ENCODE measurements around the gene BRME1. TPM values are rescaled to one million over a fixed set of nuclear protein-coding genes. Genes with fewer than 3 reads are reported as not detected.

Gene BRME1
- total RNA-seq, 1 donor from 2014 or later, result 0.49 TPM

- H3K9ac ChIP-seq, result no peak overlapping the region
- Mint-ChIP-seq H3K9me3 (no peaks in the 10 kb centered on the region), H3K27ac (no peak overlapping the region), H3K4me1 (peaks cover 22% of the 10 kb centered on the region), H3K4me3 (peak overlapping the region; percentile 2), H3K36me3 (peaks cover 2% of the 10 kb centered on the region), H3K27me3 (ENCODE audit: insufficient read depth, low read depth) (peaks cover 23% of the 10 kb centered on the region)
- no peak overlapping the region for H2AFZ ChIP-seq (replicated peaks)
- H3K4me2 ChIP-seq, result no peak overlapping the region
- peaks cover 3% of the 10 kb centered on the region for H4K20me1 ChIP-seq (ENCODE audit: low read depth)
- H3K79me2 ChIP-seq (ENCODE audit: low read depth), result no peaks in the 10 kb centered on the region
- H3K27me3 ChIP-seq, result peaks cover 100% of the 10 kb centered on the region
- H3K36me3 ChIP-seq, result no peaks in the 10 kb centered on the region
- H3K4me3 ChIP-seq, result no peak overlapping the region
- TF ChIP-seq CTCF (IDR thresholded peaks at IDR 0.05) (no peak), EZH2 (IDR thresholded peaks at IDR 0.05) (no peak), EZH2phosphoT487 (IDR thresholded peaks at IDR 0.05) (peak; percentile 32)
- DNase-seq (ENCODE audit: low spot score), result no peak
- H3K27ac ChIP-seq, result no peak overlapping the region
- no peaks in the 10 kb centered on the region for H3K9me3 ChIP-seq (ENCODE audit: low read depth)
- H3F3A ChIP-seq (ENCODE audit: low read depth), result peaks cover 20% of the 10 kb centered on the region
- H3K4me1 ChIP-seq, result no peaks in the 10 kb centered on the region
Measured at GRCh38 chr19:13870873-13871272, 35.0 kb downstream of the BRME1 start.

GRCh38 chr19:13869281-13869680 is 36.6 kb downstream of the BRME1 start:
- Histone ChIP-seq H3K79me2 (ENCODE audit: low read depth) (no peaks in the 10 kb centered on the region), H3K9ac (no peak overlapping the region), H3K9me3 (ENCODE audit: low read depth) (no peaks in the 10 kb centered on the region), H3F3A (ENCODE audit: low read depth) (peaks cover 22% of the 10 kb centered on the region), H3K36me3 (no peaks in the 10 kb centered on the region), H4K20me1 (ENCODE audit: low read depth) (peaks cover 3% of the 10 kb centered on the region), H3K4me1 (no peaks in the 10 kb centered on the region), H2AFZ (replicated peaks) (no peak overlapping the region), H3K27me3 (peaks cover 100% of the 10 kb centered on the region), H3K4me2 (no peak overlapping the region), H3K27ac (no peak overlapping the region), H3K4me3 (no peak overlapping the region)
- no peak for DNase-seq (ENCODE audit: low spot score)
- no peaks in the 10 kb centered on the region for H3K9me3 Mint-ChIP-seq
- peaks cover 20% of the 10 kb centered on the region for H3K4me1 Mint-ChIP-seq
- no peak overlapping the region for H3K27ac Mint-ChIP-seq
- H3K36me3 Mint-ChIP-seq, result peaks cover 2% of the 10 kb centered on the region
- H3K27me3 Mint-ChIP-seq (ENCODE audit: insufficient read depth, low read depth), result peaks cover 26% of the 10 kb centered on the region
- no peak overlapping the region for H3K4me3 Mint-ChIP-seq
- TF ChIP-seq CTCF (IDR thresholded peaks at IDR 0.05), result no peak
- no peak for TF ChIP-seq EZH2phosphoT487 (IDR thresholded peaks at IDR 0.05)
- no peak for TF ChIP-seq EZH2 (IDR thresholded peaks at IDR 0.05)

- Mint-ChIP-seq H3K27ac (peak overlapping the region; percentile 39), H3K9me3 (no peaks in the 10 kb centered on the region), H3K4me3 (peak overlapping the region; percentile 24), H3K36me3 (peaks cover 2% of the 10 kb centered on the region), H3K4me1 (peaks cover 22% of the 10 kb centered on the region), H3K27me3 (ENCODE audit: insufficient read depth, low read depth) (peaks cover 30% of the 10 kb centered on the region)
- no peaks in the 10 kb centered on the region for H3K9me3 ChIP-seq (ENCODE audit: low read depth)
- peaks cover 100% of the 10 kb centered on the region for H3K27me3 ChIP-seq
- TF ChIP-seq EZH2phosphoT487 (IDR thresholded peaks at IDR 0.05) (no peak), EZH2 (IDR thresholded peaks at IDR 0.05) (no peak), CTCF (IDR thresholded peaks at IDR 0.05) (no peak)
- H4K20me1 ChIP-seq (ENCODE audit: low read depth), result peaks cover 6% of the 10 kb centered on the region
- H3K4me2 ChIP-seq, result no peak overlapping the region
- DNase-seq (ENCODE audit: low spot score), result no peak
- H3K27ac ChIP-seq, result no peak overlapping the region
- H3F3A ChIP-seq (ENCODE audit: low read depth), result peaks cover 24% of the 10 kb centered on the region
- H3K4me3 ChIP-seq, result no peak overlapping the region
- no peaks in the 10 kb centered on the region for H3K79me2 ChIP-seq (ENCODE audit: low read depth)
- H3K36me3 ChIP-seq, result no peaks in the 10 kb centered on the region
- H3K9ac ChIP-seq, result no peak overlapping the region
- no peak overlapping the region for H2AFZ ChIP-seq (replicated peaks)
- H3K4me1 ChIP-seq, result no peaks in the 10 kb centered on the region
Measured at GRCh38 chr19:13868663-13869062, 37.3 kb downstream of the BRME1 start.

All from neural progenitor cell (in vitro differentiated cells).